Thoracic aorta (tissue), 2 donors: Measurements from ENCODE around the gene CDC23. TPM values are rescaled to one million over a fixed set of nuclear protein-coding genes. Genes with fewer than 3 reads are reported as not detected.
A peak's percentile ranks its signal among the peaks of the same experiment; 100 is the strongest.

Experiments used
- ATAC-seq: fragments of 150-250 bp; one replicate; pipeline ENCODE4 v1.8.0; 2017; ENCODE audit warnings: low read depth; ENCODE audit not compliant: insufficient number of reproducible peaks, low FRiP score
- DNase-seq: peaks from one replicate; pipeline ENCODE4 v3.0.0-alpha.2; 2020; ENCODE audit warnings: low spot score
- H3K27ac ChIP-seq, 2 donors: fragments of 200-600 bp; sonication (generic); 1 replicate in 1 of 2; 2 replicates in 1 of 2; pipeline ENCODE4 v1.5.1; 2016; ENCODE audit warnings: mild to moderate bottlenecking in 2 of 2, moderate library complexity in 2 of 2
- H3K27me3 ChIP-seq: fragments of 200-600 bp; sonication (generic); replicated peaks from 2 replicates; pipeline ENCODE4 v1.6.0; 2016; ENCODE audit warnings: mild to moderate bottlenecking; ENCODE audit not compliant: insufficient read depth
- H3K36me3 ChIP-seq: fragments of 200-600 bp; sonication (generic); one replicate; pipeline ENCODE4 v1.5.1; 2016
- H3K4me1 ChIP-seq, 2 donors: fragments of 200-600 bp; sonication (generic); 1 replicate in 1 of 2; 2 replicates in 1 of 2; pipeline versions ENCODE4 v1.5.1 to v1.6.0; 2016; ENCODE audit warnings: low read depth in 2 of 2, mild to moderate bottlenecking in 1 of 2; ENCODE audit not compliant: control insufficient read depth in 1 of 2
- H3K4me3 ChIP-seq: fragments of 200-600 bp; sonication (generic); 2 replicates; pipeline ENCODE4 v1.5.1; 2016; ENCODE audit warnings: mild to moderate bottlenecking
- H3K9me3 ChIP-seq: fragments of 200-600 bp; sonication (generic); 2 replicates; pipeline ENCODE4 v1.5.1; 2016
- total RNA-seq, 2 donors: library from RNA; depleted of rRNA; stranded (reverse); fragments of >200 nt; gene quantifications; one replicate each; pipeline versions ENCODE4 v1.1.0 to v1.2.3, GENCODE V29; 2016
- TF ChIP-seq, protein P1 (sequence below): fragments of 200-600 bp; sonication (generic); IDR thresholded peaks from one replicate; pipeline ENCODE4 v1.5.1; 2019; ENCODE audit warnings: antibody characterized with exemption

The CDC23 gene
- total RNA-seq, 2 donors from 2014 or later = 13.5 to 17.7 TPM

DNA sequence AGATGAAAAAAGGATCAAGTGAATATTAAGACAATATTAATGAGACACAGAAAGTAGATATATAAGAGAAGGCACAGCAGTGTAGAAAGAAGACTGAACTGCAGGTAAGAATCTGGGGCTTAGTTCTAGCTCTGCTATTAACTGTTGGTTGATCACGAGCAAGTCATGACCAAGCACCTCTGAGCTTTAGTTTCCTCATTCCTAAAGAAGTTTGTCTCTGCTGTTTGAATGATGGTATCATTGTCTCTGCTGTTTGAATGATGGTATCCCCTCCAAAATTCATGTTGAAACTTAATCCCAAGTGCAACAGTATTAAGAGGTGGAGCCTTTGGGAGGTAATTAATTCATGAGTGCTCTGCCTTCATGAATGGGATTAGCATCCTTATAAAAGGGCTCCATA, 71.4 kb downstream of the CDC23 start:
- ATAC-seq (no peak), DNase-seq (no peak)
- Histone ChIP-seq H3K36me3 (no peaks in the 10 kb centered on the region), H3K27ac (no peak overlapping the region), H3K27me3 (no peaks in the 10 kb centered on the region), H3K4me3 (no peak overlapping the region), H3K9me3 (no peaks in the 10 kb centered on the region), H3K4me1 (peaks cover 2 to 4% of the 10 kb centered on the region in 2 donors)
- TF ChIP-seq, protein P1, sequence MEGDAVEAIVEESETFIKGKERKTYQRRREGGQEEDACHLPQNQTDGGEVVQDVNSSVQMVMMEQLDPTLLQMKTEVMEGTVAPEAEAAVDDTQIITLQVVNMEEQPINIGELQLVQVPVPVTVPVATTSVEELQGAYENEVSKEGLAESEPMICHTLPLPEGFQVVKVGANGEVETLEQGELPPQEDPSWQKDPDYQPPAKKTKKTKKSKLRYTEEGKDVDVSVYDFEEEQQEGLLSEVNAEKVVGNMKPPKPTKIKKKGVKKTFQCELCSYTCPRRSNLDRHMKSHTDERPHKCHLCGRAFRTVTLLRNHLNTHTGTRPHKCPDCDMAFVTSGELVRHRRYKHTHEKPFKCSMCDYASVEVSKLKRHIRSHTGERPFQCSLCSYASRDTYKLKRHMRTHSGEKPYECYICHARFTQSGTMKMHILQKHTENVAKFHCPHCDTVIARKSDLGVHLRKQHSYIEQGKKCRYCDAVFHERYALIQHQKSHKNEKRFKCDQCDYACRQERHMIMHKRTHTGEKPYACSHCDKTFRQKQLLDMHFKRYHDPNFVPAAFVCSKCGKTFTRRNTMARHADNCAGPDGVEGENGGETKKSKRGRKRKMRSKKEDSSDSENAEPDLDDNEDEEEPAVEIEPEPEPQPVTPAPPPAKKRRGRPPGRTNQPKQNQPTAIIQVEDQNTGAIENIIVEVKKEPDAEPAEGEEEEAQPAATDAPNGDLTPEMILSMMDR = no peak

DNA sequence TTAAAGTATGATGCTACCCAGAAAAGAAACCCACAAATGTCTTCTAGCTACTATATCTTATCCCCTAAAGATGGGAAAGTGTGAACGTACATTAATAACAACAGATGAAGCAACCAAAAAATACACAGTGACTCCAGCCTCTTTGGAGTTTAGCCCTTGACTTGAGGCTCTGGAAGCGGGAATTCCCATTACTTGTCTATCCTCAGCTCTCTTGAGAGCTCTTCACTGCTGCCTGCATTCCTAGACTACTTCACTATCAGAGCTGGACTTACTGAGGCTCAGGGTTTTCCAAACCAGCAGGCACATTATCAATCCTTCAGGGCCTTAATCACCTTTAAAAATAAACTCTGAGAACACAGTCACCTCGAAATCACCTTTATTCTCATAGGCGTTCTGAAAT, 72.9 kb downstream of the CDC23 start:
- TF ChIP-seq, protein P1 = no peak
- peaks cover 2 to 4% of the 10 kb centered on the region in 2 donors for H3K4me1 ChIP-seq
- H3K27me3 ChIP-seq = no peaks in the 10 kb centered on the region
- H3K27ac ChIP-seq = no peak overlapping the region
- no peak for DNase-seq
- no peaks in the 10 kb centered on the region for H3K36me3 ChIP-seq
- ATAC-seq = no peak
- no peak overlapping the region for H3K4me3 ChIP-seq
- no peaks in the 10 kb centered on the region for H3K9me3 ChIP-seq

DNA sequence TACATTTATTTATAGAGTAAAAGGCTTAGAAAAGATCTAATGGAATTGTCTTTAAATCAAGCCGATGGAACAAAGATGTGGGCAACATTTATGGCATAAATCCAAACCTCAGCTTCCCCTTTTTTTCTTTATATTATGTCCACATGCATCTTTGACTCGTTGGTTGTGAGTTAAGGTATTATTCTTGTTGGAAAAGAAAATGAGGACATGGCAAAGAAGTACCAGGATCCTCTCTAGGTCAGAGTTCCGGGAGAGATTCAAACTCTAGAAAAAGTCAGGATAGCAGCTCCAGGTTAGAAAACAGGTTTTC, 73.4 kb downstream of the CDC23 start:
- TF ChIP-seq, protein P1 = no peak
- no peaks in the 10 kb centered on the region for H3K36me3 ChIP-seq
- H3K4me3 ChIP-seq = peak overlapping the region; percentile 66
- H3K9me3 ChIP-seq = no peaks in the 10 kb centered on the region
- H3K4me1 ChIP-seq = peaks cover 2 to 4% of the 10 kb centered on the region in 2 donors
- no peaks in the 10 kb centered on the region for H3K27me3 ChIP-seq
- H3K27ac ChIP-seq = no peak overlapping the region
- no peak for ATAC-seq
- DNase-seq = no peak

DNA sequence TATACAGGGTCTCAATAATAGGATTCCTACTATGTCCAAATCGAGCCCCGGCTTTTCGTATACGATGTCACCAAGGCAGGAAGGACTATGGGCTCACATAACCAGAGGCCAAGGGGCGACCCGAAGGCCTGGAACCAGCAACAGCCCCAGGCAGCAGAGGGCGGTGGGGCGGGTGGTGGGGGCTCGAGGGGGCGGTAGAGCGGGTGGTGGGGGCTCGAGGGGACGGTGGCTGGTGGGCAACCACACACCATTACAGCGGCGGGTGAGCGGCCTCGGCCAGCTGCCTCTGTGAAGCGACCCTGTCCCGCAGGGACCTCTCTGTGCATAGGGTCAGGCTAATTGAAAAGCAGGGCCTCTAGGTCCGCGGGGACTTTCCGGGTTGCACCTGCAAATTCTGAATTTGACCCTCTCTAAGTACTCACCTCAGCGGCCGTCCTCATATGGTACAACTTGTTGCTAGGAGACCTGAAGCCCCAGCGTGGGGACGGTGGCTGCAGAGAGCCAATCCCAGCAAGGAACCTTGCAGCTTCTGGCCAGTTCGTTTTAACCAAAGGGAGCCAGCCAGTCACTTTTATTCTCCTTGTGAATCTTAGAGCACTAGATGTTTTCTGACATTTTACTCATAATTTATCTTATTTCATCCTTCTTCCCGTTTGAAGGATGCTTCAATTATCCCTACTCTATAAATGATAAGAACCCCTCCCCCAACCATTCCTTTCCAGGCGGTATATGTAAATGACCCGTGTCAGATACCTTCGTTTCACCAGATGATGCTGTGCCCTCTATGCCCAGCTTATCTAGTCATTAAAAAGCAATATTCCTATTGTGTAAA, 74.0 kb downstream of the CDC23 start, which contains the start of gene NME5:
Gene NME5, minus strand, starts transcription at position 480 of the 832 bp plus-strand sequence. CDS start 648 bp downstream, outside the sequence.
- Histone ChIP-seq H3K27ac (no peak within 1 kb of the TSS), H3K36me3 (no peaks in the 10 kb centered on the region), H3K4me3 (peak within 1 kb of the TSS; percentile 66), H3K27me3 (no peaks in the 10 kb centered on the region), H3K4me1 (peaks cover 2 to 4% of the 10 kb centered on the region in 2 donors), H3K9me3 (no peaks in the 10 kb centered on the region)
- ATAC-seq (no peak), DNase-seq (no peak)
- TF ChIP-seq, protein P1 = no peak

Other genes starting within 250 kb of the CDC23 start
- gene FAM13B, start 180.2 kb downstream of the CDC23 start, total RNA-seq = 100 to 1,000 TPM in 1 of 2 donors, 10 to 100 TPM in 1; 65.1 to 134 TPM
- not detected for gene WNT8A, start 129.3 kb downstream of the CDC23 start, total RNA-seq
- gene NME5, start 73.9 kb downstream of the CDC23 start, total RNA-seq = 1 to 10 TPM in 1 of 2 donors, not detected in 1; 3.8 TPM
- gene BRD8, start 34.7 kb downstream of the CDC23 start, total RNA-seq = 10 to 100 TPM; 34.7 to 71.7 TPM
- 1 to 10 TPM in 1 of 2 donors, under 1 TPM in 1; 0.78 to 1.1 TPM for gene KIF20A, start 34.2 kb downstream of the CDC23 start, total RNA-seq
- gene GFRA3, start 61.3 kb upstream of the CDC23 start, total RNA-seq = under 1 TPM in 1 of 2 donors, not detected in 1; 0.27 TPM
- gene CDC25C, start 118.5 kb upstream of the CDC23 start, total RNA-seq = not detected
- gene FAM53C, start 124.9 kb upstream of the CDC23 start, total RNA-seq = 10 to 100 TPM; 22.6 to 24.9 TPM
- gene KDM3B, start 139.4 kb upstream of the CDC23 start, total RNA-seq = 10 to 100 TPM; 50.1 to 86.2 TPM
- 10 to 100 TPM in 1 of 2 donors, 1 to 10 TPM in 1; 8.9 to 11.5 TPM for gene REEP2, start 225.7 kb upstream of the CDC23 start, total RNA-seq